K562 (cell line): ENCODE measurements around the gene ONECUT1. TPM values are rescaled to one million over a fixed set of nuclear protein-coding genes. Genes with fewer than 3 reads are reported as not detected.

Source experiments
- ATAC-seq: fragments of 200-7000 bp; cut with Tn5 transposase; 3 replicates; pipeline ENCODE4 v1.9.1; 2020; ENCODE audit warnings: moderate library complexity
- BruUV-seq: library from RNA; stranded (reverse); fragments of 400-500 nt; replicated peaks from 2 replicates; lab custom pipeline; 2021; lab: Mats Ljungman, UMichigan
- CTCF ChIA-PET: fragments of 300-600 bp; formaldehyde crosslinking; extraction: SDS; loops from one replicate; lab custom pipeline; 2021; ENCODE audit warnings: low intra/inter-chr PET ratio; lab: Yijun Ruan, JAX
- POLR2A ChIA-PET: fragments of 300-600, 350-650 bp; sonication (Branson Sonifier 250); formaldehyde crosslinking; extraction: SDS; loops from one replicate; lab custom pipeline; 2021; ENCODE audit warnings: antibody characterized with exemption, inconsistent platforms; lab: Yijun Ruan, JAX
- DNase-seq, 4 experiments: peaks; one replicate each; pipeline versions ENCODE4 v3.0.0 to v3.0.0-alpha.2; 2011 to 2018; ENCODE audit warnings: low spot score in 3 of 4, mixed read lengths in 3 of 4; ENCODE audit errors: extremely low read depth in 1 of 4
- FAIRE-seq: peaks from 2 replicates; lab custom pipeline; 2011; peaks lifted over from hg19 to GRCh38; lab: Jason Lieb, UNC
- H2AFZ ChIP-seq: 2 replicates; pipeline ENCODE4 v1.6.0; 2011; ENCODE audit warnings: low read depth, low read length, control low read depth, inconsistent platforms
- H3K27ac ChIP-seq: fragments of 200-600 bp; 3 replicates; pipeline ENCODE4 v1.8.0; 2011; ENCODE audit warnings: low read depth, mild to moderate bottlenecking, control low read depth, inconsistent platforms, low read length, moderate library complexity, mixed read lengths; ENCODE audit errors: extremely low read depth
- H3K27me3 ChIP-seq, 2 experiments: fragments of 300-600 bp in 1 of 2; 2 replicates in 1 of 2; 3 replicates in 1 of 2; pipeline versions ENCODE4 v1.6.0 to v1.8.0; 2011; ENCODE audit warnings: inconsistent platforms in 2 of 2, low read length in 2 of 2, mild to moderate bottlenecking in 1 of 2, mixed read lengths in 1 of 2, moderate library complexity in 1 of 2; ENCODE audit not compliant: control insufficient read depth in 2 of 2, insufficient read depth in 2 of 2
- H3K36me3 ChIP-seq: fragments of 300-600 bp; 3 replicates; pipeline ENCODE4 v1.8.0; 2011; ENCODE audit warnings: mild to moderate bottlenecking, low read length, inconsistent platforms; ENCODE audit not compliant: control insufficient read depth, insufficient read depth
- H3K4me1 ChIP-seq, 2 experiments: fragments of 200-600 bp in 1 of 2; replicated peaks in 1 of 2; 2 replicates in 1 of 2; 3 replicates in 1 of 2; pipeline versions ENCODE4 v1.5.1 to v1.8.0; 2011; ENCODE audit warnings: inconsistent platforms in 2 of 2, low read length in 2 of 2, mild to moderate bottlenecking in 1 of 2, mixed read lengths in 1 of 2, moderate library complexity in 1 of 2; ENCODE audit not compliant: control insufficient read depth in 2 of 2, insufficient read depth in 2 of 2
- H3K4me2 ChIP-seq: 2 replicates; pipeline ENCODE4 v1.6.1; 2011; ENCODE audit warnings: low read length, control low read depth, inconsistent platforms, mixed read lengths; ENCODE audit not compliant: insufficient read depth
- H3K4me3 ChIP-seq: fragments of 200-600 bp; sonication (generic), shearing (Covaris generic); 2 replicates; pipeline ENCODE4 v1.5.1; 2016; ENCODE audit warnings: control low read depth, inconsistent platforms
- H3K79me2 ChIP-seq: fragments of 200-600 bp; 3 replicates; pipeline ENCODE4 v1.8.0; 2011; ENCODE audit warnings: low read length, inconsistent platforms; ENCODE audit not compliant: control insufficient read depth, insufficient read depth
- H3K9ac ChIP-seq, 2 experiments: 2 replicates each; pipeline versions ENCODE4 v1.6.0 to v1.6.1; 2011; ENCODE audit warnings: low read depth in 2 of 2, low read length in 2 of 2, control low read depth in 1 of 2, inconsistent platforms in 1 of 2, mild to moderate bottlenecking in 1 of 2, mixed read lengths in 1 of 2; ENCODE audit not compliant: insufficient read depth in 1 of 2
- H3K9me1 ChIP-seq: one replicate; pipeline ENCODE4 v1.6.0; 2011; ENCODE audit warnings: inconsistent platforms, mild to moderate bottlenecking, low read length, moderate library complexity; ENCODE audit not compliant: control insufficient read depth, insufficient read depth
- H3K9me3 ChIP-seq: replicated peaks from 2 replicates; pipeline ENCODE4 v1.5.1; 2011; ENCODE audit warnings: low read depth, low read length, inconsistent platforms; ENCODE audit not compliant: control insufficient read depth, insufficient read depth
- H4K20me1 ChIP-seq: replicated peaks from 2 replicates; pipeline ENCODE4 v1.6.1; 2011; ENCODE audit warnings: low read length, inconsistent platforms, mixed read lengths; ENCODE audit not compliant: control insufficient read depth, insufficient read depth
- ARNT ChIP-seq, 2 experiments: fragments of 450-650 bp; IDR thresholded peaks; 2 replicates each; pipeline ENCODE4 v1.6.1; 2016; ENCODE audit warnings: mild to moderate bottlenecking in 1 of 2
- CXXC5 ChIP-seq: fragments of 250-450 bp; sonication (Bioruptor Pico); IDR thresholded peaks from 2 replicates; pipeline ENCODE4 v1.8.0; 2022; ENCODE audit warnings: inconsistent platforms, mild to moderate bottlenecking, moderate library complexity
- HNRNPK ChIP-seq: fragments of 200-400 bp; formaldehyde crosslinking; IDR thresholded peaks from one replicate; pipeline ENCODE4 v1.6.1; 2018; ENCODE audit warnings: mild to moderate bottlenecking, low read depth, low read length; ENCODE audit not compliant: poor library complexity, severe bottlenecking
- KDM5B ChIP-seq: fragments of 200-600 bp; sonication (generic); IDR thresholded peaks from 2 replicates; pipeline ENCODE4 v1.6.1; 2012; ENCODE audit warnings: low read depth, mild to moderate bottlenecking, moderate library complexity, low read length, control low read depth, inconsistent platforms; ENCODE audit not compliant: insufficient replicate concordance
- MEIS2 ChIP-seq: fragments of 450-650 bp; IDR thresholded peaks from 2 replicates; pipeline ENCODE4 v1.6.1; 2014; ENCODE audit warnings: mild to moderate bottlenecking; ENCODE audit not compliant: partially characterized antibody
- NCOA4 ChIP-seq: fragments of 450-650 bp; IDR thresholded peaks from 2 replicates; pipeline ENCODE4 v1.6.1; 2018; ENCODE audit warnings: mild to moderate bottlenecking; ENCODE audit not compliant: partially characterized antibody
- RBM22 ChIP-seq: fragments of 200-400 bp; formaldehyde crosslinking; IDR thresholded peaks from 2 replicates; pipeline ENCODE4 v1.6.1; 2018; ENCODE audit warnings: low read length, low read depth; ENCODE audit not compliant: poor library complexity, severe bottlenecking
- SNIP1 ChIP-seq: fragments of 450-650 bp; IDR thresholded peaks from 2 replicates; pipeline ENCODE4 v1.7.1; 2017; ENCODE audit warnings: low read depth, mild to moderate bottlenecking
- TBL1XR1 ChIP-seq, 2 experiments: IDR thresholded peaks; 2 replicates each; pipeline ENCODE4 v1.6.1; 2012; ENCODE audit warnings: improper control_type of control experiment in 2 of 2, low read length in 2 of 2, mild to moderate bottlenecking in 1 of 2
- TCF7L2 ChIP-seq: fragments of 150-350 bp; IDR thresholded peaks from 2 replicates; pipeline ENCODE4 v1.6.1; 2016; ENCODE audit warnings: low read depth, mild to moderate bottlenecking, low read length, moderate library complexity
- ZBED1 ChIP-seq: IDR thresholded peaks from 2 replicates; pipeline ENCODE4 v1.6.1; 2014
- ZFX ChIP-seq: sonication (generic); formaldehyde crosslinking; IDR thresholded peaks from 2 replicates; pipeline ENCODE4 v1.8.0; 2022; ENCODE audit warnings: mild to moderate bottlenecking, missing genetic modification reagents, moderate library complexity
- ZKSCAN3 ChIP-seq: fragments of 250-450 bp; sonication (Bioruptor Pico); IDR thresholded peaks from 2 replicates; pipeline ENCODE4 v1.4.0; 2020
- ZNF431 ChIP-seq: sonication (generic); formaldehyde crosslinking; IDR thresholded peaks from 2 replicates; pipeline ENCODE4 v1.8.0; 2022; ENCODE audit warnings: mild to moderate bottlenecking, missing genetic modification reagents
- WGBS: fragments of 100-300 bp; shearing (Covaris generic); methylation state at CpG from one replicate; pipeline ENCODE4 v1.1.6; 2016; ENCODE audit warnings: low coverage, mixed read lengths; ENCODE audit not compliant: insufficient coverage; ENCODE audit errors: missing lambda C conversion rate; 5-methylcytosine and 5-hydroxymethylcytosine counted together
- in situ Hi-C: fragments of 300-500 bp; cut with MboI; formaldehyde crosslinking; loops from 4 replicates; pipeline ENCODE4 v1.15.0; 2018; ENCODE audit warnings: inconsistent platforms, mixed read lengths
- intact Hi-C: fragments of 100-400 bp; cut with micrococcal nuclease; formaldehyde crosslinking; loops from 2 replicates; pipeline ENCODE4 v1.14.2; 2022
- polyA plus RNA-seq, 8 experiments: library from polyadenylated mRNA; depleted of rRNA in 4 of 8; stranded (reverse) in 5 of 8; unstranded in 3 of 8; fragments of >200 nt; fragmentation: Nextera tagmentation in 2 of 8; fragmentation: Illumina TruSeq in 1 of 8; extraction: Ambion mirVana in 2 of 8; extraction: Trizol in 1 of 8; gene quantifications; 2 replicates each; pipeline versions ENCODE4 v1.2.1 to v1.2.3, GENCODE V29; 2011 to 2014; ENCODE audit warnings: inconsistent platforms in 1 of 8, missing spikeins in 1 of 8
- total RNA-seq, 7 experiments: library from RNA; depleted of rRNA in 6 of 7; stranded (reverse); fragments of >200 nt in 6 of 7; fragmentation: Illumina TruSeq in 2 of 7; extraction: Trizol in 2 of 7; gene quantifications; 2 replicates each; pipeline versions ENCODE4 v1.2.1 to v1.2.3, GENCODE V29; 2011 to 2021; ENCODE audit warnings: low replicate concordance in 1 of 7
- TF ChIP-seq, protein P1 (sequence below): sonication (generic); formaldehyde crosslinking; IDR thresholded peaks from 2 replicates; pipeline ENCODE4 v1.8.0; 2023; ENCODE audit warnings: missing genetic modification reagents, mild to moderate bottlenecking, borderline replicate concordance

Gene ONECUT1
- total and polyA plus RNA-seq, 9 of the 15 experiments (the other 6 are each of a cell fraction or from before 2014, with no cell fraction given), result not detected

DNA sequence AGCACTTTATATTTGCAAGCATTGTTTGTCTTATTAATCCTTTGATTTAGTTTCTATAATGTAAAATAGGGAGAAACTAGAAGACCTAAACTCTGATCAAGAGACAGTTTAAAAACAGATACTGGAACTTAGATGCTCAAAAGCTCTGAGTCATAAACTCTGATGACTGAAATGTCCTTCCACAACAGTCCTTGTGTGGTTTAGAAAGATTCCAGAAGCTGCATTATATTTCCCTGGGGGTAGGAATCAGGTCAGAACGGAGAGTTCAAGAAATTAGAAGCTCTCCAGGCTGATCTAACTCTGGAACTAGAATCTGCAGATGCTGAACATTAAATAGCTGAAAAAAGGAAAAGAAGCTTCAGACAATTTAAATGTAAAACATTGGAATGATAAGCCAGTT lies 18.3 kb upstream of the ONECUT1 start:
- intact Hi-C loops, result no loop called here
- BruUV-seq, result no TSS peak
- Histone ChIP-seq H3K27me3 (peaks cover 8 to 19% of the 10 kb centered on the region in 2 experiments; a peak in 3 of 5 replicates), H3K4me1 (peaks cover 0 to 17% of the 10 kb centered on the region in 2 experiments; a peak in 1 of 5 replicates), H3K9me1 (no peaks in the 10 kb centered on the region), H4K20me1 (no peaks in the 10 kb centered on the region), H3K9me3 (no peaks in the 10 kb centered on the region), H2AFZ (no peak overlapping the region), H3K27ac (no peak overlapping the region), H3K4me3 (no peak overlapping the region), H3K4me2 (no peak overlapping the region)
- POLR2A ChIA-PET, result interaction anchor here (1.7 kb wide), 1 partner anchor 8 kb away, joined by 3 read pairs; no protein-coding TSS in a partner anchor
- no peak for FAIRE-seq
- TF ChIP-seq ZBED1 (no peak), HNRNPK (no peak), TBL1XR1 (IDR thresholded peaks at IDR 0.05; ENCODE audit: low read length in 2 of 2) (no peak), ZFX (CRISPR knock-in tag) (no peak), TCF7L2 (no peak), MEIS2 (no peak), SNIP1 (no peak), NCOA4 (no peak), CXXC5 (no peak), ARNT (IDR thresholded peaks at IDR 0.05) (no peak), ZNF431 (no peak), RBM22 (no peak), KDM5B (no peak), ZKSCAN3 (CRISPR knock-in tag) (no peak)
- TF ChIP-seq, protein P1, sequence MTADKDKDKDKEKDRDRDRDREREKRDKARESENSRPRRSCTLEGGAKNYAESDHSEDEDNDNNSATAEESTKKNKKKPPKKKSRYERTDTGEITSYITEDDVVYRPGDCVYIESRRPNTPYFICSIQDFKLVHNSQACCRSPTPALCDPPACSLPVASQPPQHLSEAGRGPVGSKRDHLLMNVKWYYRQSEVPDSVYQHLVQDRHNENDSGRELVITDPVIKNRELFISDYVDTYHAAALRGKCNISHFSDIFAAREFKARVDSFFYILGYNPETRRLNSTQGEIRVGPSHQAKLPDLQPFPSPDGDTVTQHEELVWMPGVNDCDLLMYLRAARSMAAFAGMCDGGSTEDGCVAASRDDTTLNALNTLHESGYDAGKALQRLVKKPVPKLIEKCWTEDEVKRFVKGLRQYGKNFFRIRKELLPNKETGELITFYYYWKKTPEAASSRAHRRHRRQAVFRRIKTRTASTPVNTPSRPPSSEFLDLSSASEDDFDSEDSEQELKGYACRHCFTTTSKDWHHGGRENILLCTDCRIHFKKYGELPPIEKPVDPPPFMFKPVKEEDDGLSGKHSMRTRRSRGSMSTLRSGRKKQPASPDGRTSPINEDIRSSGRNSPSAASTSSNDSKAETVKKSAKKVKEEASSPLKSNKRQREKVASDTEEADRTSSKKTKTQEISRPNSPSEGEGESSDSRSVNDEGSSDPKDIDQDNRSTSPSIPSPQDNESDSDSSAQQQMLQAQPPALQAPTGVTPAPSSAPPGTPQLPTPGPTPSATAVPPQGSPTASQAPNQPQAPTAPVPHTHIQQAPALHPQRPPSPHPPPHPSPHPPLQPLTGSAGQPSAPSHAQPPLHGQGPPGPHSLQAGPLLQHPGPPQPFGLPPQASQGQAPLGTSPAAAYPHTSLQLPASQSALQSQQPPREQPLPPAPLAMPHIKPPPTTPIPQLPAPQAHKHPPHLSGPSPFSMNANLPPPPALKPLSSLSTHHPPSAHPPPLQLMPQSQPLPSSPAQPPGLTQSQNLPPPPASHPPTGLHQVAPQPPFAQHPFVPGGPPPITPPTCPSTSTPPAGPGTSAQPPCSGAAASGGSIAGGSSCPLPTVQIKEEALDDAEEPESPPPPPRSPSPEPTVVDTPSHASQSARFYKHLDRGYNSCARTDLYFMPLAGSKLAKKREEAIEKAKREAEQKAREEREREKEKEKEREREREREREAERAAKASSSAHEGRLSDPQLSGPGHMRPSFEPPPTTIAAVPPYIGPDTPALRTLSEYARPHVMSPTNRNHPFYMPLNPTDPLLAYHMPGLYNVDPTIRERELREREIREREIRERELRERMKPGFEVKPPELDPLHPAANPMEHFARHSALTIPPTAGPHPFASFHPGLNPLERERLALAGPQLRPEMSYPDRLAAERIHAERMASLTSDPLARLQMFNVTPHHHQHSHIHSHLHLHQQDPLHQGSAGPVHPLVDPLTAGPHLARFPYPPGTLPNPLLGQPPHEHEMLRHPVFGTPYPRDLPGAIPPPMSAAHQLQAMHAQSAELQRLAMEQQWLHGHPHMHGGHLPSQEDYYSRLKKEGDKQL (CRISPR knock-in tag), result no peak
- TF ChIP-seq, all 486 proteins: peak for 0
- ATAC-seq (no peak), DNase-seq (no peak)
- CTCF ChIA-PET, result no interaction called here
- in situ Hi-C loops, result no loop called here
- Histone ChIP-seq H3K79me2 (no peaks in the 10 kb centered on the region), H3K36me3 (no peaks in the 10 kb centered on the region), H3K9ac (no peak overlapping the region)
- WGBS, result 0% methylated on average over 1 of the region's 1 CpG
